Central memory CD8-positive, alpha-beta T cell (primary cell): ENCODE results near the gene NAALADL2.
"Not testable (repeated sequence)": the region's sequence is repeated elsewhere in the genome, so short reads cannot be mapped to it uniquely, and the experiment has no call there.

Experiments used
- ATAC-seq: fragments of 150-1000 bp; cut with Tn5 transposase; replicated peaks from 2 replicates; pipeline ENCODE4 v1.10.0; 2022; ENCODE audit warnings: mild to moderate bottlenecking, moderate FRiP score, moderate number of reproducible peaks; ENCODE audit not compliant: poor library complexity, severe bottlenecking; ENCODE audit errors: extremely low read depth
- DNase-seq, 2 donors: peaks; one replicate each; pipeline ENCODE4 v3.0.0; 2021; ENCODE audit warnings: low spot score in 2 of 2
- H3K27ac Mint-ChIP-seq: one replicate; pipeline ENCODE4 v1.8.0; 2022; ENCODE audit warnings: low read depth, mild to moderate bottlenecking, moderate library complexity, mixed read lengths
- H3K27me3 Mint-ChIP-seq: one replicate; pipeline ENCODE4 v1.8.0; 2022; ENCODE audit warnings: mixed read lengths
- H3K36me3 Mint-ChIP-seq: one replicate; pipeline ENCODE4 v1.8.0; 2022; ENCODE audit warnings: mild to moderate bottlenecking, moderate library complexity, mixed read lengths; ENCODE audit not compliant: insufficient read depth
- H3K4me1 Mint-ChIP-seq: one replicate; pipeline ENCODE4 v1.8.0; 2022; ENCODE audit warnings: mixed read lengths
- H3K4me3 Mint-ChIP-seq: one replicate; pipeline ENCODE4 v1.8.0; 2022; ENCODE audit warnings: mild to moderate bottlenecking, moderate library complexity, mixed read lengths
- H3K9me3 Mint-ChIP-seq: one replicate; pipeline ENCODE4 v1.8.0; 2022; ENCODE audit warnings: mixed read lengths

Gene NAALADL2

DNA sequence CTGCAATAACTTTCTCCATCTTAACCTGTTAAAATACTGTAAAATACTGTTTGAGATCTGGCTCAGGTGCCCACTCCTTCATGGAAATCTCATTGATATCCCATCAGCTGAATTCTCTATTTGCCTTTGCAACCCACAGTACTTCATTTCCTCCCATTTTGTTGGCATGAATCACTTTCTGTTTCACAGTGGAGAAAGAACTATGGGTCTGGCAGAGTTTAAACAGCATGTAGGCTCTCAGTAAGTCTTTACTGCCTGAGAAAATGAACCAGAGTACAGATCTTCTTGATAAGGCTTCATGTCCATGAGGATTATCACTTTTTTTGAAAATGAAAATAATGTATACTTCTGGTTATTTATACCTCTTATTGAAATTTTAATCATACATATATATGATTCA lies 245.9 kb downstream of the NAALADL2 start:
- Mint-ChIP-seq H3K36me3 (no peaks in the 10 kb centered on the region), H3K4me3 (no peak overlapping the region), H3K4me1 (no peaks in the 10 kb centered on the region), H3K27ac (no peak overlapping the region), H3K27me3 (no peaks in the 10 kb centered on the region), H3K9me3 (peaks cover 8% of the 10 kb centered on the region)
- ATAC-seq = no peak
- no peak for DNase-seq

DNA sequence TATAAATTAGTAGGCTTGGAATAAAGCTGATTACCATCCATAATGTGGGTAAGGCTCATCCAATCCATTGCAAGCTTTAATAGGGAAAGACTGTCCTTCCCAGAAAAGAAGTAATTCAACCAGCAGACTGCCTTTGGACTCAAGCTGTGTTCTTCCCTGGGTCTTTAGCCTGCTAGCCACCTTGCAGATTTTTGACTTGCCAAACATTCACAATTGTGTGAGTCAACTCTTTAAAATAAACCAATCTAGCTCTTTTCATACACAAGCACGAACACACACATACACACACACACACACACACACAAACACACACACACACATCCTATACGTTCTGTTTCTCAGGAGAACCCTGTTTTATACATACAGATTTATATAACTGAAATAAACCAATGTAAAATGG lies 248.1 kb downstream of the NAALADL2 start:
- no peaks in the 10 kb centered on the region for H3K27me3 Mint-ChIP-seq
- no peak for DNase-seq
- H3K36me3 Mint-ChIP-seq = no peaks in the 10 kb centered on the region
- no peak overlapping the region for H3K27ac Mint-ChIP-seq
- peaks cover 8% of the 10 kb centered on the region for H3K9me3 Mint-ChIP-seq
- ATAC-seq = no peak
- H3K4me3 Mint-ChIP-seq = no peak overlapping the region
- no peaks in the 10 kb centered on the region for H3K4me1 Mint-ChIP-seq

DNA sequence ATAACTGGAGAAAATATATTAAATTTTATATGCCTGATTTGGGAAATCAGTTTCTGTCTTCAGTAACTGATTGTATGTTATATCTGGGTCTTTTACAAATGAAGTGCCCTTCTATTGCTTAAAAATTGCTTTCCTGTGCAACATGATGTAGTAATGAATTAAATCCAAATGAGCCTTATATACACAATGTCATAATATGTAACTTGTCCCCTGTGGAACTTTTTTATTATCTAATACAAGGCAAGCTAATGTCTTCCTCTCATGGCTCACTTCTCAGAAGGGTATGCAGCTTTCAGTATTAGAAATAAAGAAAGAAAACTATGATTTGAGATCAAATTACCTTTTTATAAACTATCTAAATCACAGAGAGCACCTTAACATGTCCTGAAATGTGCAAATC lies 248.9 kb downstream of the NAALADL2 start:
- Mint-ChIP-seq H3K27me3 (no peaks in the 10 kb centered on the region), H3K4me1 (no peaks in the 10 kb centered on the region), H3K9me3 (peaks cover 8% of the 10 kb centered on the region), H3K27ac (no peak overlapping the region), H3K36me3 (no peaks in the 10 kb centered on the region), H3K4me3 (no peak overlapping the region)
- ATAC-seq = no peak
- DNase-seq = no peak

DNA sequence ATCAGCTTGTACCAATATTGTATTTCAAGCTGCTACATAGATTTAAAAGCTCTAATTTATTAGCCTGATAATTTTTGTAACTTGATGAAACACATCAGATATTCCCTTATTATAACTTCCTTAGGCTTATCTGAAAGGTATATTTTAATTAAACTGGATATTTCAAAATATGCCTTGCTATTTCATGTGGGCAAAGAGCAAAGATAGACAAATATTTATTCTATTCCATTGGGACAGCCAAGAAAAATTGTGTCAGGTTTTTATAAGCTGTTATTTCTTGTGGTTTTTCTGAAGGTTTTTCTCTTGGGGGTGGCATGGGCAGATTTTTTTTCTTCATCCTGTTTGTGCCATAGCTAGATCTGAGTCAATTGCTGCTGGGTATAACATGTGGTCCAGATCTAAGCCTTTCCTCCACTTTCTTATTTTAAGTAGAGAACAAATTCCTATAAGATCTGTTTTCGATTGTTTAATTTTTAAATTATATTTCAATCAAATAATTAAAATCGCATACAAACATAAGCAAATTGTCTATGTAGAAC lies 249.5 kb downstream of the NAALADL2 start:
- DNase-seq (no peak), ATAC-seq (no peak)
- H3K9me3 Mint-ChIP-seq = peaks cover 7% of the 10 kb centered on the region
- H3K4me1 Mint-ChIP-seq = no peaks in the 10 kb centered on the region
- no peaks in the 10 kb centered on the region for H3K36me3 Mint-ChIP-seq
- no peak overlapping the region for H3K4me3 Mint-ChIP-seq
- H3K27ac Mint-ChIP-seq = no peak overlapping the region
- H3K27me3 Mint-ChIP-seq = no peaks in the 10 kb centered on the region

DNA sequence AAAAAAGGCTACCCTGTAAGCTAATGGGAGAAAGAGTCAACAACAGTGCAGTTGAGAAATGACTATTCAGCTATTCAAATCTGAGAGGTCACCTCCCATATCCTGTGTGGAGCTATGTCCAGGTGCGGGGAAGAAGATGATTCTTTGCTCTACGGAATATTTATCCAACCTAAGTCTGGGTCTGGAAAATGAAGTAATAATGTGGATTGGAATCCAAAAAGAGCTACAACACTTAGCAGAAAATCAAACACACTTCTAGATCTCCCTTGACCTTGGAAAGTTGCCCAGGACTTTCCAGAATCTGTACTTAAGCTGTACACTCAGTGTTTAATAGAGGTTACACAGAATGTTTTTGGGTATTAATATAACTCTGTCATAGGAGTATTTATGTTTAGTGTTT lies 251.9 kb downstream of the NAALADL2 start:
- Mint-ChIP-seq H3K4me1 (no peaks in the 10 kb centered on the region), H3K36me3 (no peaks in the 10 kb centered on the region), H3K4me3 (no peak overlapping the region), H3K27me3 (no peaks in the 10 kb centered on the region), H3K9me3 (no peaks in the 10 kb centered on the region), H3K27ac (no peak overlapping the region)
- no peak for ATAC-seq
- DNase-seq = no peak

DNA sequence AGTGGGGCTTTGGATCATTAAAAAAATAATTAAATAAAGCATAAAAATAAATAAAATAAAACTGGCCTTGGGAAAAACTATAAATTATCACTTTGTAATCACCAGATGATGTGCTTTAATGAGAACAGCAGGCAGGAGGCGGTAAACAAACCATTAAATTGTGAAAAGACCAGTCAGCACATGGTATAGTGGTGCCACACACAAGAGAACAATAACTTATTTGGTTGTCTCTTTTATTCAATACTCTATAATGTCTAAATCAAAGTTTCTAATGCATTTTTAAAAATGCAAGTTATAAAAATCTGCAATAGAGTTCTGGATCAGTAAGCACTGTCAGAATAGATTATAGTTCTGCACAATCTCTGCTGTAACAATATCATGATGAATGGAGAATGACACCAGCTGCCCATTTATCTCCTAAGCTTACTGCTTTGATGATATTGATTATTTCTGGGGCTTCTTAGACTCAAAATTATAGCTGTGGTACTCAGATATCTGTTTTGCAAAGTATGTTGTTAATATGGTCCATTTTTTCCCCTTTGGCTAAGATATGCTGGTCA lies 259.3 kb downstream of the NAALADL2 start:
- Mint-ChIP-seq H3K36me3 (no peaks in the 10 kb centered on the region), H3K4me3 (no peak overlapping the region), H3K27ac (no peak overlapping the region), H3K27me3 (no peaks in the 10 kb centered on the region), H3K9me3 (peaks cover 2% of the 10 kb centered on the region), H3K4me1 (no peaks in the 10 kb centered on the region)
- DNase-seq = no peak
- no peak for ATAC-seq

DNA sequence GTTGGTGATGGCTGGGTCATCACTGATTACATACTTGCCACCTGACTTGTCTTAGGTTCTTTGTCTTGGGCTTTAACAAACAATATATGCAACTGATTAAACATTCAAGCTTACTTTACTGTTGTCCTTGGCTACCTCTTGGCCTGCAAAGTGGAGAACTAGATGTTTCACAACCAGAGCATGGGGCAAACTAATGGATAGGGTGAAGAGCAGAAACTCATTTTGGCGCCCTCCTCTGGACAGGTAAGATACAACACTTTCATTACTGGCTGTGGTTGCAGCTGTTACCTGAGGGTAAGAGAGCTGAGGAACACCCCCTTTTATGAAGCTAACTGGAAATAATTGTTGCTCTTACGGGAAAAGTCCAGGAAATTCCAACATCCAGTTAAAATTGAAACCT lies 262.1 kb downstream of the NAALADL2 start:
- Mint-ChIP-seq H3K4me3 (no peak overlapping the region), H3K27ac (no peak overlapping the region), H3K9me3 (peaks cover 20% of the 10 kb centered on the region), H3K36me3 (no peaks in the 10 kb centered on the region), H3K27me3 (no peaks in the 10 kb centered on the region), H3K4me1 (no peaks in the 10 kb centered on the region)
- no peak for DNase-seq
- ATAC-seq = no peak

DNA sequence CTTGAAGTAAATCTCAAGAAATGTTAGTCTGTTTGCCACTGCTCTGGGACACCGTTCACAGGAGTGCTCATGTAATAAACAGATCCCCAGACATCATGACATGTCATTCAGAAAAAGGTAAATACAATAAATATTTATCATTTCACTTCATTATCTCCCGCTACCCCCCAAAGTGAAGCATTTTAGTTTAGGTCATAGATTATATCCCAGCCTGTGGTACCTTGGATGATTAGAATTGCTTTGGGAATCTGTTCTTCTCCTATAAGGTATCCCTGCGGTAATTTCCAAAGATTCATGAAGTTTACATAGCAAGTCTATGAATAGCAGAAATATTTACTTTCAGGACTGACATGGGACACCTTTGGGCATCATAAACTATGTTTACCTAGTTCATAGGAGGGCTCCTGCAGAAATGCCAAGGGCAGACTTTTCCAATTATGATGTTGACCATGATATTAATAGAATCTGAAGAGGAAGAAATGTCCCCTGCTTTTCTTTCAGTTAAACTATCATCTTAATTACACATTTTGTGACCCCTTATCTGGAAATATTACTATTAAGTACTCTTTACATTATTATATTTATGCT lies 268.0 kb downstream of the NAALADL2 start:
- Mint-ChIP-seq H3K27ac (no peak overlapping the region), H3K36me3 (no peaks in the 10 kb centered on the region), H3K9me3 (peaks cover 20% of the 10 kb centered on the region), H3K4me1 (no peaks in the 10 kb centered on the region), H3K4me3 (no peak overlapping the region), H3K27me3 (no peaks in the 10 kb centered on the region)
- no peak for ATAC-seq
- DNase-seq = no peak

DNA sequence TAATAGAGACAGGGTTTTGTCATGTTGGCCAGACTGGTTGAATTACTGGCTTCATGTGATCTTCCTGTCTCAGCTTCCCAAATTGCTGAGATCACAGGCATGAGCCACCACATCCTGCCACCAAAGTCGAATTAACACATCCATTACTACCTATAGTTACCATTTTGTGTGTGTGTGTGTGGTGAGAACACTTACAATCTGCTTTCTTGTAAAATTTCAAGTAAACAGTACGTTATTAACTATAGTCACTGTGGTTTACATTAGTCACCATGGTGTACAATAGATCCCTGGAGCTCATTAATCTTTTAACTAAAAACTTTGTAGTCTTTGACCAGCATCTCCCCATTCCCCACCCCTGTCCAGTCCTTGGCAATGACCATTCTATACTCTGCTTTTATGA lies 270.0 kb downstream of the NAALADL2 start:
- Mint-ChIP-seq H3K36me3 (no peaks in the 10 kb centered on the region), H3K27ac (no peak overlapping the region), H3K4me1 (no peaks in the 10 kb centered on the region), H3K9me3 (peaks cover 18% of the 10 kb centered on the region), H3K4me3 (no peak overlapping the region), H3K27me3 (no peaks in the 10 kb centered on the region)
- DNase-seq (no peak), ATAC-seq (no peak)

DNA sequence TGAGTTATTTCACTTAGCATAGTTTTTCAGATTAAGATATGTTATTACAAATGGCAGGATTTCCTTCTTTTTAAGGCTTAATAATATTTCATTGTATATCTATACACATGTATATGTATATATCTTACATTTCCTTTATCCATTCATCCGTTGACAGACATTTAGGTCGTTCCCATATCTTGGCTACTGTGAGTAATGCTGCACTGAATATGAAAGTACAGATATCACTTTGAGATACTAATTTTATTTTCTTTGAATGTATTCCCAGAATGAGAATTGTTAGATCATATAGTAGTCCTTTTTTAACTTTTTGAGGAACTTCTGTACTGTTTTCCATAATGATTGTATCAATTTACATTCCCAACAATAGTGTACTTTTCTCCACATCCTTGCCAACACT lies 270.4 kb downstream of the NAALADL2 start:
- Mint-ChIP-seq H3K27ac (no peak overlapping the region), H3K4me3 (no peak overlapping the region), H3K27me3 (no peaks in the 10 kb centered on the region), H3K4me1 (no peaks in the 10 kb centered on the region), H3K36me3 (no peaks in the 10 kb centered on the region), H3K9me3 (peaks cover 18% of the 10 kb centered on the region)
- no peak for DNase-seq
- no peak for ATAC-seq

DNA sequence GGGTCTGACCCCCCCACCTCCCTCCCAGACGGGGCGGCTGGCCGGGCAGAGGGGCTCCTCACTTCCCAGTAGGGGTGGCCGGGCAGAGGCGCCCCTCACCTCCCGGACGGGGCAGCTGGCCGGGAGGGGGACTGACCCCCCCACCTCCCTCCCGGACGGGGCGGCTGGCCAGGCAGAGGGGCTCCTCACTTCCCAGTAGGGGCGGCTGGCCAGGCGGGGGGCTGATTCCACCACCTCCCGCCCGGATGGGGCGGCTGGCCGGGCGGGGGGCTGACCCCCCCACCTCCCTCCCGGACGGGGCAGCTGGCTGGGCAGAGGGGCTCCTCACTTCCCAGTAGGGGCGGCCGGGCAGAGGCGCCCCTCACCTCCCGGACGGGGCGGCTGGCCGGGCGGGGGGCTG lies 272.7 kb downstream of the NAALADL2 start:
- not testable (repeated sequence) for ATAC-seq

DNA sequence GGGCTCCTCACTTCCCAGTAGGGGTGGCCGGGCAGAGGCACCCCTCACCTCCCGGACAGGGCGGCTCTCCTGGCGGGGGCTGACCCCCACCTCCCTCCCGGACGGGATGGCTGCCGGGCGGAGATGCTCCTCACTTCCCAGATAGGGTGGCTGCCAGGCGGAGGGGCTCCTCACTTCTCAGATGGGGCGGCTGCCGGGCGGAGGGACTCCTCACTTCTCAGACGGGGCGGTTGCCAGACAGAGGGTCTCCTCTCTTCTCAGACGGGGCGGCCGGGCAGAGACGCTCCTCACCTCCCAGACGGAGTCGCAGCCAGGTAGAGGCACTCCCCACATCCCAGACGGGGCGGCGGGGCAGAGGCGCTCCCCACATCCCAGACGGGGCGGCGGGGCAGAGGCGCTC lies 273.6 kb downstream of the NAALADL2 start:
- H3K4me1 Mint-ChIP-seq, H3K36me3 Mint-ChIP-seq, H3K4me3 Mint-ChIP-seq, H3K27me3 Mint-ChIP-seq, DNase-seq, H3K27ac Mint-ChIP-seq, ATAC-seq: not testable (repeated sequence)
- H3K9me3 Mint-ChIP-seq = peaks cover 13% of the 10 kb centered on the region

More for the DNA sequence above, 272.7 kb downstream of the NAALADL2 start:
- H3K4me1 Mint-ChIP-seq, H3K27me3 Mint-ChIP-seq, H3K36me3 Mint-ChIP-seq, DNase-seq, H3K27ac Mint-ChIP-seq, H3K4me3 Mint-ChIP-seq: not testable (repeated sequence)
- H3K9me3 Mint-ChIP-seq = peaks cover 13% of the 10 kb centered on the region

DNA sequence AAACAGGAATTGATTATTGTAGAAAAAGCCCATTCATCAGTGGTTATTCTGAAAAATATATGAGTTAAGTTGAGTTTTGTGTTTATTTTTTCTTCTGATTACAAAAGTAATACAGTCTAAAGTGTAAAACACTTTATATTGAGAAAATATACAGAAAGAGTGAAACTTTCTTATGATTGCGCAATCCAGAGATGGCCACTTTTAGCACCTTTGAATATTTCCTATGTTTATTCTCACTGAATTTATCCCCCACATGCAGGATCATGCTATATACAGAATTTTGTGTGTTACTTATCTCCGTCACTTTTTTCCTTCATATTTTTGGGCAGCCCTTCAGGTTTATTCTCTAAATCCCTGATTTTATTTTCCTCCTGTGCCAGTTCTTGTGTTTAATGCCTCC lies 285.2 kb downstream of the NAALADL2 start:
- Mint-ChIP-seq H3K27ac (no peak overlapping the region), H3K9me3 (peaks cover 23% of the 10 kb centered on the region), H3K27me3 (no peaks in the 10 kb centered on the region), H3K4me1 (no peaks in the 10 kb centered on the region), H3K36me3 (no peaks in the 10 kb centered on the region), H3K4me3 (no peak overlapping the region)
- ATAC-seq (no peak), DNase-seq (no peak)
